Neural progenitor cell (in vitro differentiated cells): ENCODE measurements around the gene SSUH2.

Experiments
- EZH2 ChIP-seq: fragments of 200-600 bp; sonication (generic); IDR thresholded peaks from 2 replicates; pipeline ENCODE4 v1.6.1; 2017; ENCODE audit warnings: antibody characterized with exemption, mild to moderate bottlenecking, moderate library complexity
- TF ChIP-seq, protein P1 (sequence below): fragments of 200-600 bp; sonication (generic); IDR thresholded peaks from 2 replicates; pipeline ENCODE4 v1.5.1; 2017; ENCODE audit warnings: antibody characterized with exemption, mild to moderate bottlenecking

DNA sequence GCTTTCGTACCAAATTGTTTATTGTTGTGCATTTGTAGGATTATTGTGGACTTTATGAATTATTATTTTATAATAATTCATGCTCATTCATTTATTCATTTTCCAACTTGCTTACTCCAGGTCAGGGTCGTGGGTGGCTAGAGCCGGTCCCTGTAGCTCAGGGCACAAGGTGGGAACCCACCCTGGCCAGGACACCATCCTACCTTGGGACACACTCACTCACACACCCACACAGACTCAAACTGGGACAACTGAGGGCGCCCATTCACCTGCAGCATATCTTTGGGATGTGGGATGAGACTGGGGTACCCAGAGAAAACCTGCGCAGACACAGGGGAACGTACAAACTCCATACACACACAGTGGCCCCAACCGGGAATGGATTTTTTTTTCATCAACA, 40.6 kb downstream of the SSUH2 start:
- TF ChIP-seq, protein P1, sequence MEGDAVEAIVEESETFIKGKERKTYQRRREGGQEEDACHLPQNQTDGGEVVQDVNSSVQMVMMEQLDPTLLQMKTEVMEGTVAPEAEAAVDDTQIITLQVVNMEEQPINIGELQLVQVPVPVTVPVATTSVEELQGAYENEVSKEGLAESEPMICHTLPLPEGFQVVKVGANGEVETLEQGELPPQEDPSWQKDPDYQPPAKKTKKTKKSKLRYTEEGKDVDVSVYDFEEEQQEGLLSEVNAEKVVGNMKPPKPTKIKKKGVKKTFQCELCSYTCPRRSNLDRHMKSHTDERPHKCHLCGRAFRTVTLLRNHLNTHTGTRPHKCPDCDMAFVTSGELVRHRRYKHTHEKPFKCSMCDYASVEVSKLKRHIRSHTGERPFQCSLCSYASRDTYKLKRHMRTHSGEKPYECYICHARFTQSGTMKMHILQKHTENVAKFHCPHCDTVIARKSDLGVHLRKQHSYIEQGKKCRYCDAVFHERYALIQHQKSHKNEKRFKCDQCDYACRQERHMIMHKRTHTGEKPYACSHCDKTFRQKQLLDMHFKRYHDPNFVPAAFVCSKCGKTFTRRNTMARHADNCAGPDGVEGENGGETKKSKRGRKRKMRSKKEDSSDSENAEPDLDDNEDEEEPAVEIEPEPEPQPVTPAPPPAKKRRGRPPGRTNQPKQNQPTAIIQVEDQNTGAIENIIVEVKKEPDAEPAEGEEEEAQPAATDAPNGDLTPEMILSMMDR: no peak
- TF ChIP-seq EZH2: no peak
